Stimulated activated CD4-positive, alpha-beta T cell treated with anti-CD3 and anti-CD28 coated beads, Interleukin-15, amount 100 ng/mL, for 24 hours (primary cell): ENCODE results near the gene PKIB.
A peak's percentile ranks its signal among the peaks of the same experiment; 100 is the strongest.
"Not testable (repeated sequence)": the region's sequence is repeated elsewhere in the genome, so short reads cannot be mapped to it uniquely, and the experiment has no call there.

Source experiments
- DNase-seq: peaks from one replicate; pipeline ENCODE4 v3.0.0-alpha.2; 2020

Gene PKIB, protein sequence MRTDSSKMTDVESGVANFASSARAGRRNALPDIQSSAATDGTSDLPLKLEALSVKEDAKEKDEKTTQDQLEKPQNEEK

GRCh38 chr6:122609881-122610689 lies at the start of gene PKIB:
TSS of gene PKIB (plus strand) at chr6:122610405. CDS start at chr6:122717795, 107,390 bp downstream.
- DNase-seq = peak; percentile 72

DNA sequence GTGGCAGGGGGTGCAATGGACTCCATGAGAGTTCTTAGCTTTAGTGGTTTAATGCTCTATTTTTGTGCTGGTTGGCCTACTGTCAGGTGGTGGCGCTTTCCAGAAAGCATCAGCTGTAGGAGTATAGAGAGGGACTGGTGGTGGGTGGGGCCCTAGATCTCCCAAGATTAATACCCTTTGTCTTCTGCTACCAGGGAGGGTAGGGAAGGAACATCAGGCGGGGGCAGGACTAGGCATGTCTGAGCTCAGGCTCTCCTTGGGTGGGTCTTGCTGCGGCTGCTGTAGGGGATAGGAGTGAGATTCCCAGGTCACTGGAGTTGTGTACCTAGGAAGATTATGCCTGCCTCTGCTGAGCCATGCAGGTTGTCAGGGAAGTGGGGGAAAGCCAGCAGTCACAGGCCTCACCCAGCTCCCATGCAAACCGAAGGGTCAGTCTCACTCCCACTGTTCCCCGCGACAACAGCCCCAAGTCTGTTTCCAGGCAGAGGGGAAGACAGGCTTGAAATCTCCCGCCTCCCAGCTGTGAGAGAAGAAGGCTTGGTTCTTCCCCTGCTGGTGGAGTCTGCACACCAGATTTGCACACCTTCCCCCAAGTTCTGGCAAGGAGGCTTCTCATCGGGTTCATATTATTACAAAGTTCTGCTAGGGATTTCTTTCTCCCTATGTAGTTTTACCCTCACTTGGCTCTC lies 46.7 kb upstream of the PKIB start:
- DNase-seq = no peak

- DNase-seq = no peak
Observed at GRCh38 chr6:122564230-122564629, 46.0 kb upstream of the PKIB start.

- no peak for DNase-seq
Observed at GRCh38 chr6:122565708-122566107, 44.5 kb upstream of the PKIB start.

GRCh38 chr6:122567034-122567433 lies 43.2 kb upstream of the PKIB start:
- DNase-seq = no peak

DNA sequence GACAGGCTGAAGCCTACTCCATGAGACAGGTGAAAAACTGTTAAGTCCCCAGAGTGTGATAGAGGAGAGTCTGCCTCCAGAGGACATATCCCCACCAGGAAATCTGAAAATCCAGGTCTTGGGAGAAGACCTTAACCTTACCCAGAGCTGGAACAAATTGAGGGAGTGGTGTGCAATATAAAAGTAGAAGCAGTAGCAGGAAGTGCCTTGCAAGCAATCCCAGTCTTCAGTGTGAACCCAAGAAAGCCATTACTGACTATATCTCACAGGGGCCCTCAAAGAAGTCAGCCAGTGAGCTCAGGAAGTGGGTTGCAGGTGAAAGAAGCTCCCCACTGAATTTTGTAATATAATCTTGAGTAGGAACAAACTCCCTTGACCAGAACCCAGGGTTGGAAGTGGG lies 41.9 kb upstream of the PKIB start:
- no peak for DNase-seq

GRCh38 chr6:122568797-122569221 lies 41.4 kb upstream of the PKIB start:
- no peak for DNase-seq

- DNase-seq = no peak
Observed at GRCh38 chr6:122569230-122569771, 40.9 kb upstream of the PKIB start.

GRCh38 chr6:122571888-122572287 lies 38.3 kb upstream of the PKIB start:
- no peak for DNase-seq

DNA sequence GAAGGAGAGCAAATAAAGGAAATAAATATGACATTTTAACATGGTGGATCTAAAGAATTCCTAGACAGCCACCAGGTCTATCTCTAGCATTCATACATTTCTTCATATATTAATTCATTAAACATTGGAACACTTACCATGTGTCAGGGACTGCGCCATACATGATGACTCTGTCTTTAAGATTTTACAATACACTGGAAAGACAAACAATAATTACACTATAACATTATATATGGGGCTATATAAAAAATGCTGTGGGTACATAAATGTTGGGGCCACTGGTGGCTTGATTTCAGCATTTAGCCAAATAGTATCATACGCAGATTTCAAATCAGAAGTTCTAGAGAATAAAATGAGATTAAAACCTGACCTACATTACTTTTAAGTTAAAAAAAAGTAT lies 33.3 kb upstream of the PKIB start:
- DNase-seq = no peak

DNA sequence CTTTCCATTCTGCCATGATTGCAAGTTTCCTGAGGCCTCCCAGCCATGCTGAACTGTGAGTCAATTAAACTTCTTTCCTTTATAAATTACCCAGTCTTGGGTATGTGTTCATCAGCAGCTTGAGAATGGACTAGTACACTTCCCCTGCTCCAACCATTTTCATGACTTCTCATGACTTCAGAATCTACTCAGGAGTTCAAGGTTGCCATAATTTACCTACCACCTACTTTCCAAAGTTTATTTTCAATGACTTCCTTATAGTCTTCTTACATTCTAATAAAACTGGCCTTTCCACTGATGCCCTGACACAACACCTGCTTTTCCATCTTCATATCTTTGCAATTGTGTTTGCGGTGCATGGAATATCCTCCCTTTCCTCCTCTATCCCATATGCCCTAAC lies 31.2 kb upstream of the PKIB start:
- DNase-seq = no peak

GRCh38 chr6:122580737-122581136 lies 29.5 kb upstream of the PKIB start:
- DNase-seq = no peak

- DNase-seq = no peak
Observed at GRCh38 chr6:122589115-122589514, 21.1 kb upstream of the PKIB start.

DNA sequence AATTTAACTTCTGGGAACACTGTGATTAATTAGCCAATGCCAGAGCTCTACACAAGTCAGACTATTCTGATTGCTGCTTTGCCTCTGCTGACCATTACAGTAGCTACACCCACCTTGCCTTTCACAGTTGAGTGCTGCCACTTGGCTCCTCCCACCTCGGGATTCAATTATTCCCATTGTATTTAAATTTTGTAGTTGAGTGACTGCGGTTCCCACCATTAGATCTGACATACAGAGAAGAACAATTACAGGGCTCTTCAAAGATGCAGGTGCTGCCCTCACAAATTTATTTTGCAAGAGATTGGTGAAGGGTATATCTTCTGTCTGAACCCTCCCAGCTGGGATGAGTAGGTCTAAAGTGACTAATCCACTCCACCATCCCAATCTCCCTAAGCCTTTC lies 11.9 kb upstream of the PKIB start:
- not testable (repeated sequence) for DNase-seq

DNA sequence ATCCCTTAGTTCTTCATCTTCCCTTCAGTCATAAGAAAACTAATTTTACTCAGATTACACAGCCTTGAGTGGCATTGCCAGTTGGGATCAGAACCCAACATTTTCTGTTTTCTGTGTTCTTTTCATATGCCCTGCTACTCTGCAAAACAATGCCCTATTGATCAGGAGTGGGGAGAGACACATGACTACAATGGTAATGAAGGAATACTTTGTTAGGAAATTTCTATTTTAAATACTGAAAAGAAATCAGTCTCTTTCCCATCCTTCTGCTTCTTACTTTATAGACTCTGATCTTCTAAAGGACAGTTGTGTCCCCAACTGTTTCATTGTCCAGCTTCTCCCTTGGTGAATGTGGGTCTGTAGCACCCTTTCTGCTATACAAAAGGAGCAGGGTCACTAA lies 5.5 kb upstream of the PKIB start:
- DNase-seq = no peak

DNA sequence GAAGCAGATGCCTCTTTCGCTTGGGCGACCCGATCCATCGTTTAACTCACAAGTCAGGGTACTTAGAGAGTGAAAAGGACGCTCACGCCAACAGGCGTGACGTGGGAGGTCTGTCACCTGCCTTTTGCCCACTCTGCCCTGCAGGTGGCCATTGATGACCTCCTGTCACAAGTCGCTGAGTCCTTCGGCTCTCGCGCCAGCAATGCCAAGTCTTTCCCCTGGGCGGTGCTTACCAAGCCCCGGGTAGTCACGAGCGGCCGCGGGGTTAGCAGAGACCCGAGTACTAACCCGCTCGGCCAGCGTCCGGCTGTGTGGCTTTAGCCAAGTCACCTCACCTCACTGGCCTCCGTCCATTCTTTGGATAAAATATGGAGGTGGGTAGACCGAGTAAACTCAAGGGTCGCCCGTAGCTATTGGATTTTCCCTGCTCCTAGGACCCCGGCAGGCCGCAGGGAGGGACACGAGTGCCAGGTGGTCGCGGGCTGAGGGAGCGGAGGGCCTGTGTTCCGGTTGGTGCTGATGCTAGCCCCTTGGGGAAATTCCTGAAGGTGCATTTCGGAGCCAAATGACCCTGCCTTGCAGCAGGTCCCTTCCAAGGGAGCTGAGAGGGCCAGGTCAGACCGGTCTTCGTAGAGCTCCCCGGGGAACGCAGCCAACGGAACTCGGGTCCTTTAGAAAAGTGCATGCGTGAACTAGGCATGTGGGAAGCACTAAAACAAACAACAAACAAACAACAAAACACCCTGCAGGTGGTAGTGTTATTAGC lies 668 bp downstream of the PKIB start:
- DNase-seq = peak; percentile 48

DNA sequence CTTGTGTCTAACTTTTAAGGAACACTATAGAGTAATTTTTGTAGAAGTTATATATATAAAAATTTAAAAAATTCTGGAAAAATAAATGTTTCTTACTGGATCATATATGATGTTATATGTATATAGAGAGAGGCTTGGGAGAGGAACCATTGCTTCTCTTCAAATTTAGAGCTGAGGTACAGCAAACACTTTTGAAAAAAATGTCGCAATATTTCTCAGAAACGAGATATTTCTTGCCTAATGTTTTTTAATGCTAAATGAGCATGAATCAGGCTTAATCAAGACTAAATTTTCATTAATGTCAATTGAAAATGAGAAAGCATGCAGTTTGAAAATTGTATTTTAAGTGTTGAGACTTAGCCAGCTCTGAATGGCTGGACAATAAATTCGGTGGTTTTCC lies 2.6 kb downstream of the PKIB start:
- no peak for DNase-seq

- DNase-seq = no peak
Observed at GRCh38 chr6:122614303-122614702, 4.1 kb downstream of the PKIB start.

- no peak for DNase-seq
Observed at GRCh38 chr6:122615409-122615808, 5.2 kb downstream of the PKIB start.

- no peak for DNase-seq
Observed at GRCh38 chr6:122616877-122617276, 6.7 kb downstream of the PKIB start.

DNA sequence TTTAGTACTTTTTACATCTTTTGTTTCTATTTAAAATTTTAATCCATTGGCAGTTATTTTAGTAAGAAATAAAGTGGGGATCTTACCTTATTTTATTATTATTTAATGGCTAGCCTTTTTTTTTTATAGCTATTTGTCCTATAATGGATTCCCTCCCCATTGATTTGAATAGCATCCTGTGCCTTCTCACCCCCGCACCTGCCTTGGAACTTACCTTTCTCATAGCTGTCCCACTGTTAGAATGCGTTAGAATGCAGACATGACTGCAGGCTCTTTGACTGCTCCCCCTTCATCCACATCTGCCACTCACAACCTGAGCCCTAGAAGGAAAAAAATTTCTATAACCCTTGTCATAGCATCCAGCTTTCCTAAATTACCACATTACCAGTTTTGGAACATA lies 9.1 kb downstream of the PKIB start:
- DNase-seq = no peak

DNA sequence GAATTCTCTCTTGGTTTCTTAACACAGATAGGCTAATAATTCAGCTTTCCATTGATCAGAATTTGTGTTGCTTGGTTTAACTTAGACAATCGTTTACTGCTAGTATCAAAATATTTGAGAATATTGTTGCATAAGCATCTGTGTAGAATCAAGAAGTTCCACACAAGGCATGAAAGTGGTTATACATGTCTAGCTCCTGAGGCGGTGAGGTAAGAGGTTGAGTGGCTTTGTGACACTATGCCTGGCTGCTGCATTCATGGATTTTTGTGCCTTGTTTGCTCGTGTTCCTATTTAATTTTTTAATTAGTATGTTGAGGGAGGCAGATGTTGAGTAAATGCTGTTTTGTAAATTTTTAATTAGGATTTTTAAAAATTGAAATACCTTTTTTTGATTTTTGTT lies 10.2 kb downstream of the PKIB start:
- DNase-seq = no peak

- DNase-seq = no peak
Observed at GRCh38 chr6:122620902-122621301, 10.7 kb downstream of the PKIB start.
